ENCODE data around the gene KCNG4. TPM values are rescaled to one million over a fixed set of nuclear protein-coding genes. Genes with fewer than 3 reads are reported as not detected.

Gene KCNG4
- total and polyA plus RNA-seq, 4 donors, result not detected

- no peak for TF ChIP-seq RAD21 (IDR thresholded peaks at IDR 0.05)
These were observed 13.8 kb downstream of the KCNG4 start (continued) for GRCh38 chr16:84226026-84226425.

- DNase-seq (ENCODE audit: low spot score), result no peak
- no peak overlapping the region for H3K4me3 ChIP-seq (ENCODE audit: low read depth in 1 of 3, low read length in 3 of 3)
- H3K36me3 ChIP-seq (ENCODE audit: control insufficient read depth in 4 of 4, insufficient read depth in 3 of 4, low read depth in 1 of 4, low read length in 3 of 4), result no peaks in the 10 kb centered on the region
- 81% methylated on average over 7 of the region's 7 CpGs for WGBS
- no peaks in the 10 kb centered on the region for H3K27me3 ChIP-seq (ENCODE audit: control insufficient read depth in 4 of 4, insufficient read depth in 4 of 4, low read length in 3 of 4)
- H3K9me3 ChIP-seq (ENCODE audit: control insufficient read depth in 4 of 4, low read length in 3 of 4), result no peaks in the 10 kb centered on the region
- no peaks in the 10 kb centered on the region for H3K4me1 ChIP-seq (ENCODE audit: control insufficient read depth in 4 of 4, insufficient read depth in 4 of 4, low read length in 3 of 4)
- TF ChIP-seq GABPA (IDR thresholded peaks at IDR 0.05 in 1 of 2, conservative IDR thresholded peaks at IDR 0.05 in 1 of 2) (no peak), FOXA2 (IDR thresholded peaks at IDR 0.05) (no peak), JUND (IDR thresholded peaks at IDR 0.05) (no peak), SP1 (IDR thresholded peaks at IDR 0.05) (no peak), HNF4G (IDR thresholded peaks at IDR 0.05) (no peak), RXRA (IDR thresholded peaks at IDR 0.05) (no peak), HNF4A (conservative IDR thresholded peaks at IDR 0.05) (no peak), EGR1 (IDR thresholded peaks at IDR 0.05; ENCODE audit: low read depth in 2 of 2) (no peak), YY1 (IDR thresholded peaks at IDR 0.05) (no peak), TAF1 (conservative IDR thresholded peaks at IDR 0.05) (no peak), FOXA1 (IDR thresholded peaks at IDR 0.05) (no peak), RAD21 (IDR thresholded peaks at IDR 0.05) (no peak)
- TF ChIP-seq, protein P1, sequence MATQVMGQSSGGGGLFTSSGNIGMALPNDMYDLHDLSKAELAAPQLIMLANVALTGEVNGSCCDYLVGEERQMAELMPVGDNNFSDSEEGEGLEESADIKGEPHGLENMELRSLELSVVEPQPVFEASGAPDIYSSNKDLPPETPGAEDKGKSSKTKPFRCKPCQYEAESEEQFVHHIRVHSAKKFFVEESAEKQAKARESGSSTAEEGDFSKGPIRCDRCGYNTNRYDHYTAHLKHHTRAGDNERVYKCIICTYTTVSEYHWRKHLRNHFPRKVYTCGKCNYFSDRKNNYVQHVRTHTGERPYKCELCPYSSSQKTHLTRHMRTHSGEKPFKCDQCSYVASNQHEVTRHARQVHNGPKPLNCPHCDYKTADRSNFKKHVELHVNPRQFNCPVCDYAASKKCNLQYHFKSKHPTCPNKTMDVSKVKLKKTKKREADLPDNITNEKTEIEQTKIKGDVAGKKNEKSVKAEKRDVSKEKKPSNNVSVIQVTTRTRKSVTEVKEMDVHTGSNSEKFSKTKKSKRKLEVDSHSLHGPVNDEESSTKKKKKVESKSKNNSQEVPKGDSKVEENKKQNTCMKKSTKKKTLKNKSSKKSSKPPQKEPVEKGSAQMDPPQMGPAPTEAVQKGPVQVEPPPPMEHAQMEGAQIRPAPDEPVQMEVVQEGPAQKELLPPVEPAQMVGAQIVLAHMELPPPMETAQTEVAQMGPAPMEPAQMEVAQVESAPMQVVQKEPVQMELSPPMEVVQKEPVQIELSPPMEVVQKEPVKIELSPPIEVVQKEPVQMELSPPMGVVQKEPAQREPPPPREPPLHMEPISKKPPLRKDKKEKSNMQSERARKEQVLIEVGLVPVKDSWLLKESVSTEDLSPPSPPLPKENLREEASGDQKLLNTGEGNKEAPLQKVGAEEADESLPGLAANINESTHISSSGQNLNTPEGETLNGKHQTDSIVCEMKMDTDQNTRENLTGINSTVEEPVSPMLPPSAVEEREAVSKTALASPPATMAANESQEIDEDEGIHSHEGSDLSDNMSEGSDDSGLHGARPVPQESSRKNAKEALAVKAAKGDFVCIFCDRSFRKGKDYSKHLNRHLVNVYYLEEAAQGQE (IDR thresholded peaks at IDR 0.05), result no peak
- TF ChIP-seq, protein P2, sequence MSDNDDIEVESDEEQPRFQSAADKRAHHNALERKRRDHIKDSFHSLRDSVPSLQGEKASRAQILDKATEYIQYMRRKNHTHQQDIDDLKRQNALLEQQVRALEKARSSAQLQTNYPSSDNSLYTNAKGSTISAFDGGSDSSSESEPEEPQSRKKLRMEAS (IDR thresholded peaks at IDR 0.05), result no peak
- TF ChIP-seq, protein P3, sequence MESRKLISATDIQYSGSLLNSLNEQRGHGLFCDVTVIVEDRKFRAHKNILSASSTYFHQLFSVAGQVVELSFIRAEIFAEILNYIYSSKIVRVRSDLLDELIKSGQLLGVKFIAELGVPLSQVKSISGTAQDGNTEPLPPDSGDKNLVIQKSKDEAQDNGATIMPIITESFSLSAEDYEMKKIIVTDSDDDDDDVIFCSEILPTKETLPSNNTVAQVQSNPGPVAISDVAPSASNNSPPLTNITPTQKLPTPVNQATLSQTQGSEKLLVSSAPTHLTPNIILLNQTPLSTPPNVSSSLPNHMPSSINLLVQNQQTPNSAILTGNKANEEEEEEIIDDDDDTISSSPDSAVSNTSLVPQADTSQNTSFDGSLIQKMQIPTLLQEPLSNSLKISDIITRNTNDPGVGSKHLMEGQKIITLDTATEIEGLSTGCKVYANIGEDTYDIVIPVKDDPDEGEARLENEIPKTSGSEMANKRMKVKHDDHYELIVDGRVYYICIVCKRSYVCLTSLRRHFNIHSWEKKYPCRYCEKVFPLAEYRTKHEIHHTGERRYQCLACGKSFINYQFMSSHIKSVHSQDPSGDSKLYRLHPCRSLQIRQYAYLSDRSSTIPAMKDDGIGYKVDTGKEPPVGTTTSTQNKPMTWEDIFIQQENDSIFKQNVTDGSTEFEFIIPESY (IDR thresholded peaks at IDR 0.05), result no peak
- H3K27ac ChIP-seq (ENCODE audit: low read depth in 1 of 2, low read length in 2 of 2), result no peak overlapping the region
- no peak overlapping the region for H3K9ac ChIP-seq (ENCODE audit: low read depth in 1 of 2, low read length in 2 of 2)
These were observed 14.2 kb downstream of the KCNG4 start for GRCh38 chr16:84225571-84225970.

DNA sequence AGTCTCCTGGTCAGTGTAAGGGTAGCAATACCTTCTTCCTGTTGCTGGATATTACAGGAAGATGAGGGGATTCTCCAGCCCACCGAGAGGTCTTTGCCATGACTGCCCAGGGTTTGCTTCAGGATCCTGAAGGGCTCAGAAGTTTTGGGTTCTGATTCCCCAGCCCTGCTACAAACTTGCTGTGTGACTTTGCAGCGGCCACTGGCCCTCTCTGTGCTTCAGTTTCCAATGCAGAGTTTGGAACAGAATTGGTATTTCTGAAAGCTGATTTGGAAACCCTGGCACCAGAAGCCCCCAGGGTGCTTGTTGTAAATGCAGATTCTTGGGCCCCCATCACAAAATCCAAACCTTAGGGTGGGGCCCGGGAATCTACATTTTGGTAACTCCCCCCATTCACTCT lies 14.7 kb downstream of the KCNG4 start:
- H3K9me3 ChIP-seq (ENCODE audit: control insufficient read depth in 4 of 4, low read length in 3 of 4), result no peaks in the 10 kb centered on the region
- no peak for DNase-seq (ENCODE audit: low spot score)
- no peak overlapping the region for H3K27ac ChIP-seq (ENCODE audit: low read depth in 1 of 2, low read length in 2 of 2)
- no peak overlapping the region for H3K9ac ChIP-seq (ENCODE audit: low read depth in 1 of 2, low read length in 2 of 2)
- H3K36me3 ChIP-seq (ENCODE audit: control insufficient read depth in 4 of 4, insufficient read depth in 3 of 4, low read depth in 1 of 4, low read length in 3 of 4), result no peaks in the 10 kb centered on the region
- no peaks in the 10 kb centered on the region for H3K27me3 ChIP-seq (ENCODE audit: control insufficient read depth in 4 of 4, insufficient read depth in 4 of 4, low read length in 3 of 4)
- no peaks in the 10 kb centered on the region for H3K4me1 ChIP-seq (ENCODE audit: control insufficient read depth in 4 of 4, insufficient read depth in 4 of 4, low read length in 3 of 4)
- 90% methylated on average over 3 of the region's 3 CpGs for WGBS
- H3K4me3 ChIP-seq (ENCODE audit: low read depth in 1 of 3, low read length in 3 of 3), result no peak overlapping the region
- TF ChIP-seq SP1 (IDR thresholded peaks at IDR 0.05) (no peak), HNF4A (conservative IDR thresholded peaks at IDR 0.05) (no peak), ATF3 (IDR thresholded peaks at IDR 0.05) (no peak), RAD21 (IDR thresholded peaks at IDR 0.05) (no peak), EGR1 (IDR thresholded peaks at IDR 0.05; ENCODE audit: low read depth in 2 of 2) (no peak), TAF1 (conservative IDR thresholded peaks at IDR 0.05) (no peak), FOXA1 (IDR thresholded peaks at IDR 0.05) (no peak), JUND (IDR thresholded peaks at IDR 0.05) (no peak), CTCF (IDR thresholded peaks at IDR 0.05; ENCODE audit: low read depth, low read length, missing input control) (no peak), HNF4G (IDR thresholded peaks at IDR 0.05) (no peak), RXRA (IDR thresholded peaks at IDR 0.05) (no peak), FOXA2 (IDR thresholded peaks at IDR 0.05) (no peak), YY1 (IDR thresholded peaks at IDR 0.05) (no peak)
- TF ChIP-seq, protein P1 (IDR thresholded peaks at IDR 0.05), result no peak
- TF ChIP-seq, protein P2 (IDR thresholded peaks at IDR 0.05), result no peak

Data from liver (tissue), 9 donors.